Measurements from ENCODE around the gene SIMC1.

Gene SIMC1

DNA sequence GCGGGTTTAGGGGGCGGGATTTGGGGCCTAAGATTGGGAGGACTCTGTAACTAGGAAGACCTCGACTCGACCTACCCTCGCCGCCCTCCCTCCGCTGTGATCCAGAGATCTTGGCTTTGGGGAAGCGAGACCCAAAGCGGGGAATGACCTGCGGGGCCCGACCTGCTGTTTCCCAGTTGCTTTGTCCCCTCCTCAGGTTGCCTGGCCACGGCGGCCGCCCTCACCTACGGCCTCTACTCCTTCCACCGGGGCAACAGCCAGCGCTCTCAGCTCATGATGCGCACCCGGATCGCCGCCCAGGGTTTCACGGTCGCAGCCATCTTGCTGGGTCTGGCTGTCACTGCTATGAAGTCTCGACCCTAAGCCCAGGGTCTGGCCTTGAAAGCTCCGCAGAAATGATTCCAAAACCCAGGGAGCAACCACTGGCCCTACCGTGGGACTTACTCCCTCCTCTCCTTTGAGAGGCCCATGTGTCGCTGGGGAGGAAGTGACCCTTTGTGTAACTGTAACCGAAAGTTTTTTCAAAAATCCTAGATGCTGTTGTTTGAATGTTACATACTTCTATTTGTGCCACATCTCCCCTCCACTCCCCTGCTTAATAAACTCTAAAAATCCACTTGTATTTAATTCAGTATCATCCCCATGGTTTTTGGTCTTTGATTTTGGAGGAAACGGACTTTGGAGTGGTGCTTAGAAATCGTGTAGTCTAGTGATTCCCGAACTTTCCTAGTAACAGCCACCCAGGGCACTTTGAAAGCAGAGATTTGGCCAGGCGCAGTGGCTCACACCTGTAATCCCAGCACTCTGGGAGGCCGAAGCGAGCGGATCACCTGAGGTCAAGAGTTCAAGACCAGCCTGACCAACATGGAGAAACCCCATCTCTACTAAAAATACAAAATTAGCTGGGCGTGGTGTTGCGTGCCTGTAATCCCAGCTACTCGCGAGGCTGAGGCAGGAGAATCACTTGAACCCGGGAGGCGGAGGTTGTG, 151.2 kb downstream of the SIMC1 start:
- DNase-seq (ENCODE audit: low spot score): no peak

- DNase-seq (ENCODE audit: low spot score): no peak
These were observed 153.3 kb downstream of the SIMC1 start for GRCh38 chr5:176391479-176391878.

- DNase-seq (ENCODE audit: low spot score): no peak
These were observed 153.8 kb downstream of the SIMC1 start for GRCh38 chr5:176391999-176392398.

- no peak for DNase-seq (ENCODE audit: low spot score)
These were observed 154.3 kb downstream of the SIMC1 start for GRCh38 chr5:176392526-176392925.

- no peak for DNase-seq (ENCODE audit: low spot score)
These were observed 155.9 kb downstream of the SIMC1 start for GRCh38 chr5:176394096-176394495.

DNA sequence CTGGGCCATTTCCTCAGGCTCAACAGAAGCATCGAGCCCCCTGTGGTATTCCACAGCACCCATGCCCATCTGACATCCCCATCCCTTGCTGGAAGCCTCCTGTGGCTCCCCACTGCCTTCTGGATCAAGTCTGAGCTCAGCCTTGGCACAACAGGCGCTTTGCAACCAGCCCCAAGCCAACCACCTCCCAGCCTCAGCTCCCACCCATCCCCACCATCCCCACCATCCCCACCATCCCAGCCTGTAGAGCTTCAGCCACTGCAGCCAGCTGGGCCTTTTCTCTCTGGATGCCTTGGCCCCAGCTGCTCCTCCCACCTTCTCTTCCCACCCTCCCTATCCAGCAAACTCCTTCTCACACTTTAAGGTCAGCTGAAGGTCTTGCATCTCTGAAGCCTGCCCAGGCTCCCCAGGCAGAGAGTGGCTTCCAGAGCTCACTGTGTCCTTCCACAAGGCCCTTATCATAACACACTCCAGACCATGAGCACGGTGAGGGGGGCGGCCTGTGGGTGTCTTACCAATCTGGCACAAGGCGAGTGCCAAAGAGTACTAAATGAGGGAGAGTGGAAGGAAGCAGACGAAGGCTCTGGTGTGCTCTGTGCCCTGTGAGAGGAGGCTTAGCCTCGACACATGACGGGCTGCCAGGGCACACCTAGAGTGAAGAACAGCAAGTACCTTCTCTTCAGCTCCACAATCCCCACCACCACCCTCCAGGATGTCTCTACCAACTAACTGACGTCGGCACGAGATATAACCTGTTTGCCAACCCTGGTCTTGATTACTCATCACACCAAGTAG, 156.9 kb downstream of the SIMC1 start:
- DNase-seq (ENCODE audit: low spot score): no peak
